Tibial artery (tissue), 4 donors: Measurements from ENCODE around the gene OSBPL7.

ENCODE experiments used
- DNase-seq, 2 donors: peaks; one replicate each; pipeline ENCODE4 v3.0.0-alpha.2; 2019
- H3K27ac ChIP-seq, 2 donors: fragments of 200-600 bp; sonication (generic) in 1 of 2; 1 replicate in 1 of 2; 2 replicates in 1 of 2; pipeline ENCODE4 v1.5.1; 2018 to 2019; ENCODE audit warnings: mild to moderate bottlenecking in 1 of 2
- H3K27me3 ChIP-seq, 2 donors: fragments of 200-600 bp; sonication (generic) in 1 of 2; one replicate each; pipeline versions ENCODE4 v1.5.1 to v1.6.0; 2016 to 2019
- H3K36me3 ChIP-seq, 3 donors: fragments of 200-600 bp; sonication (generic) in 2 of 3; one replicate each; pipeline ENCODE4 v1.5.1; 2016 to 2019; ENCODE audit warnings: mild to moderate bottlenecking in 2 of 3
- H3K4me1 ChIP-seq, 4 donors: fragments of 200-600 bp; sonication (generic) in 2 of 4; 1 replicate in 3 of 4; 2 replicates in 1 of 4; pipeline ENCODE4 v1.5.1; 2016 to 2019
- H3K4me3 ChIP-seq, 2 donors: fragments of 200-600 bp; sonication (generic) in 1 of 2; 1 replicate in 1 of 2; 2 replicates in 1 of 2; pipeline ENCODE4 v1.5.1; 2018 to 2019; ENCODE audit warnings: mild to moderate bottlenecking in 2 of 2
- H3K9me3 ChIP-seq, 3 donors: fragments of 200-600 bp; sonication (generic) in 1 of 3; one replicate each; pipeline ENCODE4 v1.5.1; 2016 to 2019
- intact Hi-C: fragments of 100-400 bp; cut with DNase I; formaldehyde crosslinking; loops from one replicate; pipeline ENCODE4 v1.15.0; 2023; ENCODE audit warnings: low total_unique reads
- TF ChIP-seq, protein P1 (sequence below), 2 experiments: fragments of 200-600 bp in 1 of 2; fragments of 450-650 bp in 1 of 2; IDR thresholded peaks; one replicate each; pipeline ENCODE4 v1.5.1; 2017 to 2019; ENCODE audit warnings: antibody characterized with exemption in 2 of 2, mild to moderate bottlenecking in 1 of 2, moderate library complexity in 1 of 2

The OSBPL7 gene

DNA sequence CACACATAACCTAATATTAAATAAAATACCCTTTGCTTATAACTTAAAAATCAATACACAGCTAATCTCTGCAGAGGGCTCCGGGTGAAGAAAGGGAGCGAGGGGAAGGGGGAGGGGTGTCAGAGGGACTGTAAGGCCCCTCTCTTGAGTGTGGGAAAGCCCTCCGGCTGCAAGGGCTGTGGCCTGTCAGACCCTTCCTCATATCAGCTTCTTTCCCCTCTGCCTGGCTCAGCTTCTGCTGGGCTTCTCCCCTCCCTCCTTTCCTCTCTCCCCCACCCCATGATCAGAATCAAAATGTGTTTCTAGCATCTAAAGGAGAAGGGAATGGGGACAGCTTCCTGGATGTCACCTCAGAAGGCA lies 24.1 kb upstream of the OSBPL7 start:
- H3K36me3 ChIP-seq, result no peaks in the 10 kb centered on the region
- H3K27me3 ChIP-seq, result peaks cover 0 to 64% of the 10 kb centered on the region in 2 donors
- TF ChIP-seq, protein P1, sequence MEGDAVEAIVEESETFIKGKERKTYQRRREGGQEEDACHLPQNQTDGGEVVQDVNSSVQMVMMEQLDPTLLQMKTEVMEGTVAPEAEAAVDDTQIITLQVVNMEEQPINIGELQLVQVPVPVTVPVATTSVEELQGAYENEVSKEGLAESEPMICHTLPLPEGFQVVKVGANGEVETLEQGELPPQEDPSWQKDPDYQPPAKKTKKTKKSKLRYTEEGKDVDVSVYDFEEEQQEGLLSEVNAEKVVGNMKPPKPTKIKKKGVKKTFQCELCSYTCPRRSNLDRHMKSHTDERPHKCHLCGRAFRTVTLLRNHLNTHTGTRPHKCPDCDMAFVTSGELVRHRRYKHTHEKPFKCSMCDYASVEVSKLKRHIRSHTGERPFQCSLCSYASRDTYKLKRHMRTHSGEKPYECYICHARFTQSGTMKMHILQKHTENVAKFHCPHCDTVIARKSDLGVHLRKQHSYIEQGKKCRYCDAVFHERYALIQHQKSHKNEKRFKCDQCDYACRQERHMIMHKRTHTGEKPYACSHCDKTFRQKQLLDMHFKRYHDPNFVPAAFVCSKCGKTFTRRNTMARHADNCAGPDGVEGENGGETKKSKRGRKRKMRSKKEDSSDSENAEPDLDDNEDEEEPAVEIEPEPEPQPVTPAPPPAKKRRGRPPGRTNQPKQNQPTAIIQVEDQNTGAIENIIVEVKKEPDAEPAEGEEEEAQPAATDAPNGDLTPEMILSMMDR (IDR thresholded peaks at IDR 0.05), result no peak
- peaks cover 0 to 38% (median 11%) of the 10 kb centered on the region in 4 donors for H3K4me1 ChIP-seq
- intact Hi-C loops, result no loop called here
- no peaks in the 10 kb centered on the region for H3K9me3 ChIP-seq
- H3K4me3 ChIP-seq, result no peak overlapping the region
- H3K27ac ChIP-seq, result no peak overlapping the region
- DNase-seq, result no peak

DNA sequence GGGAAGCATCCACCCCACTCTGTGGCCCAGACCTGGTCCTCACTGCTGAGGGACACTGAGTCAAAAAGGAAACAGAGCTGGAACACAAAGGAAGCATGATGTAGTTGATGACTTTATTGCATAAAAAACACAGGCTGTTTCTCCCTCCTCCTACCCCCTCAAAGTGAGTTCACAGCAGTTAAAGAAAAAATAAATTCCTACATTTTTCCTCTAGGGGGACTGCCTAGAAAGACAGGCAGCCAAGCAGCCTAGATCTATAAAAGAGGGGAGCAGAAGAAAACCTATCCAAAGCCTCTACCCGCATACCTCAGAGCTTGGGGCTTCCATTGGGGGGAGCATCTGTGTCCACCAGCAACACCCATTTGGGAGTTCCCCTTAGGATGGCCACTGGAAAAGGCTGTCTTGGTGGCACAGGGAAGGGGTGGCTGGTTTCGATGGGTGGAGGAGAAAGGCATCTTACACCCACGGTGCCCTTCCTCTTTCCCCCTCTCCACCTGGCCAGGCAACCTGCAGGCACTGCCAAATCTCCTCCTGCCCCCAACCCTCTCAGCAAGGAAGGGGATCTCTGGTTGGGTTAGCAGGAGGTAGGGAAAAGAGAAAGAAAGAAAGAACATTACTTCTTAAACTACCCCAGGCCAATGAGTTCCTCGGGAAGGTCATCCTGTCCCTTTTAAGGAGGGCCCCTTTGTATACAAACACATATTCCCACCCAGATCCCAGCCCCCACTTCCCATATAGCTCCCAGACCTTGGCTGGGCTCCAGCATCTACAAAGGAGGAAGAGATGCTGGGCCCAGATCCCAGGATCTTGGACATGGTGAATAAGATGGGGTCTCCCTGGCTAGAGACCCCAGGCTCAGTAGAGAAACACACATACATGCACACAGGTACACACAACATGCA lies 23.5 kb upstream of the OSBPL7 start:
- TF ChIP-seq, protein P1 (IDR thresholded peaks at IDR 0.05), result peak in 1 of 2 experiments; percentile 14
- Histone ChIP-seq H3K4me1 (peaks cover 0 to 41% (median 16%) of the 10 kb centered on the region in 4 donors), H3K4me3 (no peak overlapping the region), H3K27ac (no peak overlapping the region), H3K27me3 (peaks cover 0 to 58% of the 10 kb centered on the region in 2 donors), H3K36me3 (no peaks in the 10 kb centered on the region), H3K9me3 (no peaks in the 10 kb centered on the region)
- intact Hi-C loops, result loop anchor here (5.0 kb wide), 2 partner anchors 102 to 127 kb away; partner anchors contain the start of gene CDK5RAP3
- no peak for DNase-seq

DNA sequence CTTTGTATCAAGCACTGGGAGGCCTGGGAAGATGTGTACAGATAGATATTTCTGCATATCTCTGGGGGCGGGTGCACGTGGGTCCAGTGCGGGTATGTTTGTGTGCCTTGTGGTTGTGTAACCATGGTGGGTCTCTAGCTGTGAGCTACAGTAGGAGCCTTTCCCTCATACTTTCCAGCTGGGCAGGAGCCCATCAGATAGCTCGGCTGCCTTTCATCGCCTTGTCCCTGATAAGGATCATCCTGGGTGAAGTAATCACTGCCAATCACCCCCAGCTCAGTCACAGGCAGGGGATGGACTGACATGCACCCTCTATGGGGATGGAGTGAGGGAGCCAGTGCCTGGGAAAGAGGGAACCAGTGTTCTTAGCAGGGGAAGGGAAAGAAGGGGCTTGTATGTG lies 22.6 kb upstream of the OSBPL7 start:
- peaks cover 0 to 50% (median 19%) of the 10 kb centered on the region in 4 donors for H3K4me1 ChIP-seq
- no peaks in the 10 kb centered on the region for H3K9me3 ChIP-seq
- H3K27ac ChIP-seq, result no peak overlapping the region
- no peaks in the 10 kb centered on the region for H3K36me3 ChIP-seq
- intact Hi-C loops, result loop anchor here (5.0 kb wide), 2 partner anchors 103 to 128 kb away; partner anchors contain the start of gene CDK5RAP3
- no peak overlapping the region for H3K4me3 ChIP-seq
- no peak for DNase-seq
- peaks cover 0 to 49% of the 10 kb centered on the region in 2 donors for H3K27me3 ChIP-seq
- TF ChIP-seq, protein P1 (IDR thresholded peaks at IDR 0.05), result no peak

DNA sequence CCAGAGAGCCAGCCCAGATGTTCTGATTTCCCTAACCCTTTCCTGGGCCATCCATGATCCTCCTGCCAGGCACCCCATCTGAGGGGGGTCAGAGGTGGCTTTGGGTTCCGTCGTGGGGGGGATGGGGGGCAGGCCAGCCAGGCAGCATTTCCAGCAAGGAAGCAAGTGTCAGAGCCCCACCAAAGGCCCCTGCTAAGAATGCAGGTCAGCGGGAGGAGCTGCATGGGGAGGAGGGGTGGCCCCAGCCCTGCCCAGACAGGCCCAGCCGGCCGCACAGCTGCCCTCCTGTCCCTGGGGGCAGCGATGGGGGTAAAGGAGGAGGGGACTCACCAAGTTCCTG lies 21.8 kb upstream of the OSBPL7 start:
- TF ChIP-seq, protein P1 (IDR thresholded peaks at IDR 0.05), result no peak
- intact Hi-C loops, result loop anchor here (5.0 kb wide), 2 partner anchors 104 to 129 kb away; partner anchors contain the start of gene CDK5RAP3
- Histone ChIP-seq H3K4me1 (peaks cover 0 to 51% (median 19%) of the 10 kb centered on the region in 4 donors), H3K27ac (no peak overlapping the region), H3K4me3 (no peak overlapping the region), H3K27me3 (peaks cover 0 to 41% of the 10 kb centered on the region in 2 donors), H3K36me3 (peaks cover 0 to 8% (median 0%) of the 10 kb centered on the region in 3 donors), H3K9me3 (no peaks in the 10 kb centered on the region)
- DNase-seq, result no peak

DNA sequence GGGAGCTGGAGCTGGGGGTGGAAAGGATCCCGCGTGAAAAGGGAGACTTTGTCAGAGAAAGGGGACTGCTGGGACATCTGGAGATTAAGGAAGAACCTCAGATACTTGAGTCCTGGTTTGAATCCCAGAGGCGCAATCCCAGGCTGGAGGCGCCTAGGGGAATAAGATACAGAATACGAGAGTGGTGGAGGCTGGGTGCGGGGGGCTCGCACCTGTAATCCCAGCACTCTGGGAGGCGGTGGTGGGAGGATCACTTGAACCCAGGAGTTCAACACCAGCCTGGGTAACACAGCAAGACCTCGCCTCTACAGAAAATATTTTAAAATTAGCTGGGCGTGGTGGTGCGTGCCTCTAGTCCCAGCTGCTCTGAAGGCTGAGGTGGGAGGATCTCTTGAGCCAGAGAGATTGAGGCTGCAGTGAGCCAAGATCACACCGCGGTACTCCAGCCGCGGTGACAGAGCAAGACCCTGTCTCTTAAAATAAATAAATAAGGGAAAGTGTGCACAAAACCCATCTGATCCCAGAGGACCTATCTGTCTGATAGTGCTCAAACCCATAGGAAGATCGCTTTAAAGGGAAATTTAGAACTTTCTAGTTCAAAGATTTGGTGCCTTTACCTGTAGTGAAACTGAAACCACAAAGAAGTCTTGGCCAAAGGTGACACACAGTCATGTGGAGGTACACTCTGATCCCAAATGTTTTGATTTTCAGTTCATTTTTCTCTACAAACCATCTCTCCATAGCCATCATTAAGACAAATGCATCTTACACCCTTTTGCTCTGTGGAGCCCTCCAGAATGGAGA lies 20.1 kb upstream of the OSBPL7 start:
- TF ChIP-seq, protein P1 (IDR thresholded peaks at IDR 0.05), result no peak
- H3K4me1 ChIP-seq, result peaks cover 0 to 40% (median 14%) of the 10 kb centered on the region in 4 donors

More for the DNA sequence above, 20.1 kb upstream of the OSBPL7 start:
- Histone ChIP-seq H3K27ac (peak overlapping the region; percentile 60 to 65), H3K9me3 (no peaks in the 10 kb centered on the region), H3K27me3 (peaks cover 0 to 24% of the 10 kb centered on the region in 2 donors), H3K36me3 (peaks cover 0 to 25% (median 4%) of the 10 kb centered on the region in 3 donors), H3K4me3 (peak overlapping the region; percentile 59 to 77)
- no peak for DNase-seq
- intact Hi-C loops, result loop anchor here (2.0 to 5.0 kb wide), 3 partner anchors 49 to 131 kb away; partner anchors contain the start of gene CDK5RAP3
